ENCODE data around the gene THEMIS. TPM values are rescaled to one million over a fixed set of nuclear protein-coding genes. Genes with fewer than 3 reads are reported as not detected.
"Not testable (repeated sequence)": the region's sequence is repeated elsewhere in the genome, so short reads cannot be mapped to it uniquely, and the experiment has no call there.

THEMIS gene
- total RNA-seq, 4 donors from 2014 or later: 0.10 to 0.15 TPM; not detected in 2

GRCh38 chr6:127934956-127935355, 34.1 kb upstream of the THEMIS start:
- ATAC-seq (no peak), DNase-seq (no peak)
- Histone ChIP-seq H3K27ac (no peak overlapping the region), H3K36me3 (no peaks in the 10 kb centered on the region), H3K4me3 (no peak overlapping the region), H3K4me1 (no peaks in the 10 kb centered on the region), H3K27me3 (no peaks in the 10 kb centered on the region), H3K9me3 (peaks cover 0 to 6% (median 0%) of the 10 kb centered on the region in 3 donors)
- TF ChIP-seq POLR2A (IDR thresholded peaks at IDR 0.05) (no peak), CTCF (IDR thresholded peaks at IDR 0.05 in 4 of 5, conservative IDR thresholded peaks at IDR 0.05 in 1 of 5) (no peak)
- in situ Hi-C loops (cut with MboI; ENCODE audit: low sequenced_read_pairs in 4 of 4): no loop called here
- intact Hi-C loops (cut with DNase I; ENCODE audit: low total_unique reads): no loop called here

GRCh38 chr6:127933852-127934840, 33.3 kb upstream of the THEMIS start:
- ATAC-seq: no peak
- no peak overlapping the region for H3K27ac ChIP-seq
- no peak for DNase-seq
- no peaks in the 10 kb centered on the region for H3K27me3 ChIP-seq
- no peaks in the 10 kb centered on the region for H3K36me3 ChIP-seq
- no peaks in the 10 kb centered on the region for H3K4me1 ChIP-seq
- peaks cover 0 to 6% (median 0%) of the 10 kb centered on the region in 3 donors for H3K9me3 ChIP-seq
- TF ChIP-seq CTCF (IDR thresholded peaks at IDR 0.05 in 4 of 5, conservative IDR thresholded peaks at IDR 0.05 in 1 of 5): no peak
- TF ChIP-seq POLR2A (IDR thresholded peaks at IDR 0.05): no peak
- intact Hi-C loops (cut with DNase I; ENCODE audit: low total_unique reads) (no loop called here), in situ Hi-C loops (cut with MboI; ENCODE audit: low sequenced_read_pairs in 4 of 4) (no loop called here)
- no peak overlapping the region for H3K4me3 ChIP-seq

- DNase-seq: no peak
- H3K4me1 ChIP-seq: no peaks in the 10 kb centered on the region
- peaks cover 0 to 6% (median 0%) of the 10 kb centered on the region in 3 donors for H3K9me3 ChIP-seq
- H3K4me3 ChIP-seq: no peak overlapping the region
- no peak for ATAC-seq
- no peaks in the 10 kb centered on the region for H3K36me3 ChIP-seq
- no peak overlapping the region for H3K27ac ChIP-seq
- intact Hi-C loops (cut with DNase I; ENCODE audit: low total_unique reads): no loop called here
- in situ Hi-C loops (cut with MboI; ENCODE audit: low sequenced_read_pairs in 4 of 4): no loop called here
- H3K27me3 ChIP-seq: no peaks in the 10 kb centered on the region
- TF ChIP-seq CTCF (IDR thresholded peaks at IDR 0.05 in 4 of 5, conservative IDR thresholded peaks at IDR 0.05 in 1 of 5) (no peak), POLR2A (IDR thresholded peaks at IDR 0.05) (no peak)
These were observed 32.3 kb upstream of the THEMIS start for GRCh38 chr6:127933137-127933536.

- no peaks in the 10 kb centered on the region for H3K4me1 ChIP-seq
- in situ Hi-C loops (cut with MboI; ENCODE audit: low sequenced_read_pairs in 4 of 4): no loop called here
- no peak overlapping the region for H3K27ac ChIP-seq
- H3K9me3 ChIP-seq: peaks cover 0 to 6% (median 0%) of the 10 kb centered on the region in 3 donors
- H3K27me3 ChIP-seq: no peaks in the 10 kb centered on the region
- ATAC-seq (no peak), DNase-seq (no peak)
- H3K4me3 ChIP-seq: no peak overlapping the region
- TF ChIP-seq CTCF (IDR thresholded peaks at IDR 0.05 in 4 of 5, conservative IDR thresholded peaks at IDR 0.05 in 1 of 5) (no peak), POLR2A (IDR thresholded peaks at IDR 0.05) (no peak)
- H3K36me3 ChIP-seq: no peaks in the 10 kb centered on the region
- intact Hi-C loops (cut with DNase I; ENCODE audit: low total_unique reads): no loop called here
These were observed 31.9 kb upstream of the THEMIS start for GRCh38 chr6:127932708-127933107.

GRCh38 chr6:127926441-127926840, 25.6 kb upstream of the THEMIS start:
- H3K27ac ChIP-seq; in situ Hi-C loops (cut with MboI; ENCODE audit: low sequenced_read_pairs in 4 of 4); H3K27me3 ChIP-seq; H3K4me1 ChIP-seq; H3K9me3 ChIP-seq; DNase-seq; H3K36me3 ChIP-seq; intact Hi-C loops (cut with DNase I; ENCODE audit: low total_unique reads); ATAC-seq; H3K4me3 ChIP-seq: not testable (repeated sequence)
